Mesenteric fat pad (tissue), 1 donor: Measurements from ENCODE around the gene CFB. TPM values are rescaled to one million over a fixed set of nuclear protein-coding genes. Genes with fewer than 3 reads are reported as not detected.
"Not testable (repeated sequence)": the region's sequence is repeated elsewhere in the genome, so short reads cannot be mapped to it uniquely, and the experiment has no call there.

Experiments
- DNase-seq: peaks from one replicate; pipeline ENCODE4 v3.0.0-alpha.2; 2020; ENCODE audit warnings: low spot score
- total RNA-seq: library from RNA; stranded (reverse); fragmentation: NEBNext Ultra II Directional; extraction: Animal tissue kit (Norgen Biotek cat#: 25700); gene quantifications from one replicate; pipeline ENCODE4 v1.2.1, GENCODE V29; 2021
- donor health status: DM: yes; HTN: yes; CAD: no.

Gene CFB
- total RNA-seq, 1 donor from 2014 or later = 38.0 TPM

DNA sequence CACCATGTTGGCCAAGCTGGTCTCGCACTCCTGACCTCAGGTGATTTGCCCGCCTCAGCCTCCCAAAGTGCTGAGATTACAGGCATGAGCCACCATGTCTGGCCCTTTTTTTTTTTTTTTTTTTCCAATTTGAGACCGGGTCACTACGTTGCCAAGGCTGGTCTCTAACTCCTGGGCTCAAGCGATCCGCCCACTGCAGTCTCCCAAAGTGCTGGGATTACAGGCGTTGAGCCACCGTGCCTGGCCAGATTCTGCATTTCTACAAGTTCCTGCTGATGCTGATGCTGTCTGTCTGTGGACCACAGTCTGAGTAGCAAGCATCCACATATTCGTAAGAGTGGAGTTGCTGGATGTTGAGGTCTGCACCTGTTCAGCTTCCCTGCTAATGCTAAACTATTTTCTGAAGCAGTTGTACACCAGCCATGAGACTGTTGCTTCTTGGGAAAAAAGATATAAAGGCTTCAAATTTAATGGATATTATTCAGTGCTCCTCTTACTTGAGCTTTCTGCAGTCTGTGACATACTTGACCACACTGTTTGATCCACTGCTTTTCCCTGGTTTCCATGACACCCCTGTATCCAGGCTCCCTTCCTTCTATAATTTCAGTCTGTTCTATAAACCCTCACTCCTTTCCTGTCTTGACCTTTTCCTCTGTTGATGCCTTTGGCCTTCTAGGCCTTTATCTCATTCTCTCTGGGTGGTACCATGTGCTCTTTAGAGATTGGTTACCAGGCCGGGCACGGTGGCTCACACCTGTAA lies 33.9 kb upstream of the CFB start:
- DNase-seq = no peak

DNA sequence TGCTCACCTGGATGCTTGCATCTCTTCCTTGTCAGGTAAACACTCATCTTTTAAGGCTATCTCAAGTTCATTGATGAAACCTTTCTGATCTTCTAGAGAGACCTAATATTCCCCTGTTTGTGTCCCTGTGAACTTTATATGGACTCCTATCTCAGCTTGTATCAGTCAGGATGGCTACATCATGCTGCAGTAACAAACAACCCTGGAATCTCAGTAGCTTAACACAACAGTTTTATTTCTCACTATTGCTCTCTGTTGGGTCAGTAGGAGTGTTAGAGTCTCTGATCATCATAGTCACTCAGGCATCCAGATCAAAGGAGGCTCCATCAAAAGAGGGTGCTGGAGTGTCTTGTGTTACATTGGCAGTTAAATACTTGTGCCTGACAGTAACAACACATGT lies 30.5 kb upstream of the CFB start:
- no peak for DNase-seq

DNA sequence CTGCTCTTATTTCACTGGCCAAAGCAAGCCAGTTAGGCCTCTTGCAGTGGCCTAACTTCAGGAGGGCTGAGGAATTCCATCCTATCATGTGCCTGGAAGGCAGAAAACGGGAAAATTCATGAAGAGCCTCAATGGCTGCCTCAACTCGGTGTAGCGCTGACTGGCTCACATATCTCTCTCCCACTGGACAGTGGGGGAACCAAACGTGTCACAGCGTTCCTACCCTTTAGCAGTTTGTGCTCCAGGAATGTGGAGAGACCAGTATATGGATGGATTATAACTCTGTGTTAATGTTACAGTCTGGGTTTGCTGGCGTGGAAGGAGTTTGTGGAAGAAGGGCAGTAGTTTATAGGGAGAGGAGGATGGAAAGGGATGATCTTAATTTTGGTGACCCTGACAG lies 30.1 kb upstream of the CFB start:
- no peak for DNase-seq

DNA sequence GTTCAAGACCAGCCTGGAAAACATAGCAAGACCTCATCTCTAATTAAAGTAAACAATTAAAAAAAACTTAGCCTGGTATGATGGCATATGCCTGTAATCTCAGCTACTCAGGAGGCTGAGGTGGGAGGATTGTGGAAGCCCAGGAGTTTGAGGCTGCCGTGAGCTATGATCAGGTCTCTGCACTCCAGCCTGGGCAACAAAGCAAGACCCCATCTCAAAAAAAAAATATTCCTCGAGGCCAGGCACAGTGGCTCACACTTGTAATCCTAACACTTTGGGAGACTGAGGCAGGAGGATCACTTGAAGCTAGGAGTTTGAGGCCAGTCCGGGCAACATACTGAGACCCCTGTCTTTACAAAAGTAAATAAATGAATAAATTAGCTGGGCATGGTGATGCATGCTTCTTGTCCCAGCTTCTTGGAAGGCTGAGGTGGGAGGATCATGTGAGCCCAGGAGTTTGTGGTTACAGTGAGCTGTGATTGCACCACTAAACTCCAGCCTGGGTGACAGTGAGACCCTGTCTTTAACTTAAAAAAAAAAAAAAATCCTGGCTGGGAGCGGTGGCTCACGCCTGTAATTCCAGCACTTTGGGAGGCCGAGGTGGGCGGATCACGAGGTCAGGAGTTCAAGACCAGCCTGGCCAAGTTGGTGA lies 27.7 kb upstream of the CFB start:
- no peak for DNase-seq

DNA sequence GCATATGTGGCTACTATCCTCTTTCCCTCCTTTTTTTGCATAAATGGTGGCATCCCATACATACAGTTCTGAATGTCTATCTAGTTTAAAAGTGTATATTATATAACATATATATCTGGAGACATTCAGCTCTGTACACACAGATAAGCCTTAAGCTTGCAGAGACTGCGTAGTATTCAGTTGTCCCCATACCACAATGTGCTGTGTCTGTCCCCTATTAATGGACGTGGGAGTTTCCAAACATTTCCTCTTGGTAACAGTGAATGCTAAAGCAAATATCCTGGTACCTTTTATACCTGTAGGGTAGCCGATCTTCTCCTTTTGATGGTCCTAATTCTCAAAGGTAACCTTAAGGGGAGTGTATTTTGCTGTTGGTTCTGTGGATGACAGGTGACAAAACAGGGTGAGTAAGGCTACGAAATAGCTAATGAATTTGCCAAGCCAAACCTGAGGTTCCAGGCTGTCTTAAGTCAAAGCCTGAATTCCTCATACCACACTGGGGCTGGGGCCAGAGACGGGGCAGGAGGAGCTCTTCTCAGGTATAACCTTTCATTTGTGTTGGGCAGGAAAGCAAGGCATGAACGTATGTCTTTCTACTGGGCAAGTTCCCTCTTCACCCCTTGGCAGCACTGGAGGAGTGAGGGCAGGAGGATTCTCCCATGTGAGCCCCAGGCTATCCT lies 26.1 kb upstream of the CFB start:
- DNase-seq = no peak

DNA sequence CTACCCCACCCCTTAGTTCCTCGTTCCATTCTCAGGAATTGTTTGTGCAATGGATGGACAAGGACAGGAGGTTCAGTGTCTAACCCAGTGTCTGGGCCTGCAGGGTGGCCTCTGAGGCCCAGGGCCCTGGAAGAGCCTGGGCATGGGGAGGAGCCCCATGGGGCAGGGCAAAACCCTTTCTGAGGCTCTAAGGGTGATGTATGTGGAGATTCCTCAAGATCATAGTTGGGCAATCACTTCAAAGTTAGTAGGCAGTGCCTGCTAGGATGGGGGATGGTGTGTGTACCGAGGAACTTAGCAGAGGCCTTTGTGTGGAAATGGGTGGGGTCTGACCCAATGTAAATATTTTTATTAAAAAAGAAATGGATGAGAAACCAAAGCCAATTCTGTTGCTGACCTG lies 25.1 kb upstream of the CFB start:
- DNase-seq = no peak

DNA sequence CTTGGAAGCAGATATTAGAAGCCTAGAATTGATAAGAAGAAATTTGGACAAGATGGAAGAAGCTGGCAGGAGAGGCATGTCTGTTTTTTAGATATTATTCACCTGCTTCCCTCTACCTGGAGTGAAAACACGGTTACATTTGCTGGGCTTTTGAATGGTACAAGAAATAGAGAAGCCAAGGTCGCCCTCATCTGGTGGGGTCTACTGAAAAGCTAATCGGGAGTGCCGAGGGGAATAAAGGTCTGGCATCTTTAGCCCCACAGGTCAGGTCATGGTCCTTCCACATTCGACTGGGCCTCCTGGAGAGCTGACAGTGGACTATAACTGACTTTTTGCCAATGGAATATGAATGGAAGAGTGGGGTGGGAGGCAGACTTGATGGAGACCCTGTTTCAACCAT lies 23.0 kb upstream of the CFB start:
- no peak for DNase-seq

DNA sequence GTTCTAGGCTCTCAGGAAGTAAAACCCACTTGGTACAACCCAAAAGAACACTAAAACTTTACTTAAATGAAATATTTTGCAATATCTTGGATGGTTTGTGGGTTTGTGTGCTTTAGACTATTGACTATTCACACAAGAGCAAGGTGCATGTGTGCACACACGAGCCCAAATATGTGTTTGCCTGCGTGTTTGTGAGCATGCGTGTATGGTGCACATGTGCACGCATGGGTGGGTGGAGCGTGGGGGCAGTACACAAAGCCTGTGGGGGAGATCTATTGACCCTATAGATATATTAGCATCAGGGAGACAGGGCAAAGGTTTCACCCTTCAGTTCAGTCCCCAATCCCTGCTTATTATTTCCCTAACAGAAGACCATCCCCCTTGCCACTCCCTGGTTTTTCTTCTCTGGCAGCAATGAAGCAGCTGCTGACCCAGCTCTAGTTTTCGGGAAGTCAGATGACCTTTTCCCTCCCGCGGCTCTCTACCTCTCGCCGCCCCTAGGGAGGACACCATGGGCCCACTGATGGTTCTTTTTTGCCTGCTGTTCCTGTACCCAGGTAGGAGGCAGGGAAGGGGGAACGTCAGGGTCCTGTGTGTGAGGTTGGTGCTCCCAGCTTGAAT lies 18.5 kb upstream of the CFB start, which contains the start of gene C2:
Gene C2 (plus strand): TSS at position 476 of the 621 bp plus-strand sequence. CDS start 36 bp downstream, at position 512.
- DNase-seq = no peak

DNA sequence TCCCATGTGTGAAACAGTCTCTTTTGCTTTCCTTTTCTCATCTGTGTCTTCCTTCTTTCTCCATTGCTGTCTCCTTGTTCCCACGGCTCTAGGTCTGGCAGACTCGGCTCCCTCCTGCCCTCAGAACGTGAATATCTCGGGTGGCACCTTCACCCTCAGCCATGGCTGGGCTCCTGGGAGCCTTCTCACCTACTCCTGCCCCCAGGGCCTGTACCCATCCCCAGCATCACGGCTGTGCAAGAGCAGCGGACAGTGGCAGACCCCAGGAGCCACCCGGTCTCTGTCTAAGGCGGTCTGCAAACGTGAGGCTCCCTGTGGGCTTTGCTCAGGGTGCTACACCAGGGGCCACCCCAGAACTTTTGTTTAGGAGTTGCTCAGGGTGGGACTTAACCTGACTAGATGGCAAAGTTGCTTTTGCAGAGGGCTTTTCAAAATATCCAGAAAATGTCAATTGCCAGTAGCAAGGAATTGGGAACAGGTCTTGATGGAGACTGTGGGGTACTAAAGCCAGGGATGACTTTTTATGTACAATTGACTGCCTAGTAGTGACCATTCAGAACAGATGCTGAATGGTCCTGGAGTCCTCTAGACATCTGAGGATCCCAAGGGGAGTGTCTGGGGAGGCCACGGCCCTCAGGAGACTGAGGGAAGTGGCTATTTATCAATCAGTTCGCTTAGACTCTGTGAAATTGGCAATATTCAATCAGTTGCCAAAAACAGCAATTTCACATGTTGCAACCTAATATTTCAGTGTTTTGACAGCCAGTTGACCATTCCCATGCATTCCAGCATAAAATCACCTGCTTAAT lies 17.8 kb upstream of the CFB start:
- DNase-seq = no peak

DNA sequence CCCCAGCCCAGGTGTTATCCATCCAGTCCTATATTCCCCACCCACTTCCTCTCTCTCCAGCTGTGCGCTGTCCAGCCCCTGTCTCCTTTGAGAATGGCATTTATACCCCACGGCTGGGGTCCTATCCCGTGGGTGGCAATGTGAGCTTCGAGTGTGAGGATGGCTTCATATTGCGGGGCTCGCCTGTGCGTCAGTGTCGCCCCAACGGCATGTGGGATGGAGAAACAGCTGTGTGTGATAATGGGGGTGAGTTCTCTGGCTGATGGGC lies 17.3 kb upstream of the CFB start:
- DNase-seq = no peak

DNA sequence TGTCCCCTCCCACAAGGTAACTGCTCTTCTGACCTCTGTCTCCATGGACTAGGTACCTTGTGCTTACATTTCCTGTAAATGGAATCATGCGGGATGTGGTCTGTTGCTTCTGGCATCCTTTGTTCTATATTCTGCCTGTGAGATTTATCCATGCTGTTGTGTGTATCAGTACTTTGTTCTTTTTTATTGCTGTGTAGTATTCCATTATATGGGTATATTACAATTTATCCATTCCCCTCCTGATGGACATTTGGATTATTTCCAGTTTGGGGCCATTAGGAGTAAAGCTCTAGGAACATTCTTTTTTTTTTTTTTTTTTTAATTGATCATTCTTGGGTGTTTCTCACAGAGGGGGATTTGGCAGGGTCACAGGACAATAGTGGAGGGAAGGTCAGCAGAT lies 14.9 kb upstream of the CFB start:
- DNase-seq = no peak

DNA sequence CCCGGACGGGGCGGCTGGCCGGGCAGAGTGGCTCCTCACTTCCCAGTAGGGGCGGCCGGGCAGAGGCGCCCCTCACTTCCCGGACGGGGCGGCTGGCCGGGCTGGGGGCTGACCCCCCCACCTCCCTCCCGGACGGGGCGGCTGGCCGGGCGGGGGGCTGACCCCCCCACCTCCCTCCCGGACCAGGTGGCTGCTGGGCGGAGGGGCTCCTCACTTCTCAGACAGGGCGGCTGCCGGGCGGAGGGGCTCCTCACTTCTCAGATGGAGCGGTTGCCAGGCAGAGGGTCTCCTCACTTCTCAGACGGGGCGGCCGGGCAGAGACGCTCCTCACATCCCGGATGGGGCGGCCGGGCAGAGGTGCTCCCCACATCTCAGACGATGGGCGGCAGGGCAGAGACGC lies 13.8 kb upstream of the CFB start:
- DNase-seq = not testable (repeated sequence)

DNA sequence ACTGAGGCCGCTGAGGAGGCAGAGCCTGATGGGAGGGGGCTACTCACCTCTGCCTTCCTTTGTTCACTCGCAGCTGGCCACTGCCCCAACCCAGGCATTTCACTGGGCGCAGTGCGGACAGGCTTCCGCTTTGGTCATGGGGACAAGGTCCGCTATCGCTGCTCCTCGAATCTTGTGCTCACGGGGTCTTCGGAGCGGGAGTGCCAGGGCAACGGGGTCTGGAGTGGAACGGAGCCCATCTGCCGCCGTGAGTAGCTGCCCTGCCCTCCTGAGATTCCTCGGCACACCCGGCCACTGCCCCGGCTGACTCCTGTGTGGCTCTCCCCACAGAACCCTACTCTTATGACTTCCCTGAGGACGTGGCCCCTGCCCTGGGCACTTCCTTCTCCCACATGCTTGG lies 12.4 kb upstream of the CFB start:
- no peak for DNase-seq

DNA sequence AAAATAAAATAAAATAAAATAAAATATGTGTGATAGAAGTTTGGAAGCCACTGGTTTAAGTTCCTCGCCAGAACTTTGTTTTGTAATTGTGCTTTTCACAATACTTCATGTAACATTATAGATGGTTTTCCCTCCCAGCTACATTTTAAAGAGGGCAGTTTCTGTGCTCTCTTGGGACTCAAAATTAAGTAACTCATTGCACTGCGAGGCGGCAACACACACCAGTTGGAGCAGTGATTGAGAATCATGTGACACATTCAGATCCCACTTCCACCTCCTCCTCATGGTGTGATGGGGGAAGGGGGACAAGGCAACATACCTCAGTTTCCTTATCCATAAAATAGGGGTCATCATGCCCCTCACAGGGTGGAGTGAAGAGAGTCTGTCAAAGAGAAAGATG lies 10.9 kb upstream of the CFB start:
- no peak for DNase-seq

DNA sequence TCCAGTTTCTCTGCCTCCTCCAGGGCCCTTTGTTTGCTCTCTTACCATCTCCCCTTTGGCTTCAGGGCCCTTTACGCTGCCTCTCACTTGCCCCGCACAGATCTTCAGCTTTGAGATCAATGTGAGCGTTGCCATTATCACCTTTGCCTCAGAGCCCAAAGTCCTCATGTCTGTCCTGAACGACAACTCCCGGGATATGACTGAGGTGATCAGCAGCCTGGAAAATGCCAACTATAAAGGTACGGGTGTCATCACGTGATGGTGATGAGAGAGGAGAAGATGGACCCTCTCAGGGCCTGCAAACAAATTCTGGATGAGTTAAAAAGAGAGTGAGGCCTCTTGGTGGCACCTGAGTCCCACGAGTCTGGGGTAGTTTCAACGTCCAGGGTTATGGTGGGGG lies 10.1 kb upstream of the CFB start:
- no peak for DNase-seq

DNA sequence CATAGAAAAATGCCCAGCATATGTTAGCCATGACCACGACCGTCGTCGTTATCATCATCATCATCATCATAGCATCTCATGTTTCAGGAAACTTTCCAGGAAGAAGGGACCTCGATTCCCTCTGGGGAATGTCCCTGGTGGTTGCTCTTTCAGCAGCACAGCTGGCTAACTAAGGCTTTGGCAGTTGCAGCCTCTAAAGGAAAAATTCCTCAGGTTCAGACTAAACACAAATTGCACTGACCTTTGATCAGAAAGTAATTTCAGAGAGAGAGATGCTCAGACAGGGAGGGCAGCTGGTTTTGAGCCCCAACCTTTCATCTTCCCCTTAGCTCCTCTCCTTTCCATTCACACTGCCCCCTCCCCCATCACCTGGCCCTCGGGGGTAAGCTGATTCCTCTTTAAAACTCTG lies 5.6 kb upstream of the CFB start:
- DNase-seq = no peak

DNA sequence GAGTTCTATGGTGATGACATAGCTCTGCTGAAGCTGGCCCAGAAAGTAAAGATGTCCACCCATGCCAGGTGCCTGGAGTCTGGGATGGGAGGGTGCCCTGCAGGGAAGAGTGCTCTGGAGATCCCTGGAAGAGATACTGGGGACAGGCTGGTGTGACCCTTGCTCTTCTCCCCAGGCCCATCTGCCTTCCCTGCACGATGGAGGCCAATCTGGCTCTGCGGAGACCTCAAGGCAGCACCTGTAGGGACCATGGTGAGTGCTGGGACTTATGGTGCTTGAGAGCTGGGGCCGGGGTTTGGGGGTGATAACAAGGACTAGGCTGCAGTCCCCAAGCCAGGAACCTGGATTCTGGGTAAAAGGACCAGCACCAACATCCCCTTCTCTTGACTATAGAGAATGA lies 2.2 kb upstream of the CFB start:
- DNase-seq = no peak

DNA sequence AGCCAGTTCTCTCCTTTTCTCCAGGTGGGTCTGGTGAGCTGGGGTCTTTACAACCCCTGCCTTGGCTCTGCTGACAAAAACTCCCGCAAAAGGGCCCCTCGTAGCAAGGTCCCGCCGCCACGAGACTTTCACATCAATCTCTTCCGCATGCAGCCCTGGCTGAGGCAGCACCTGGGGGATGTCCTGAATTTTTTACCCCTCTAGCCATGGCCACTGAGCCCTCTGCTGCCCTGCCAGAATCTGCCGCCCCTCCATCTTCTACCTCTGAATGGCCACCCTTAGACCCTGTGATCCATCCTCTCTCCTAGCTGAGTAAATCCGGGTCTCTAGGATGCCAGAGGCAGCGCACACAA lies 765 bp upstream of the CFB start:
- no peak for DNase-seq

DNA sequence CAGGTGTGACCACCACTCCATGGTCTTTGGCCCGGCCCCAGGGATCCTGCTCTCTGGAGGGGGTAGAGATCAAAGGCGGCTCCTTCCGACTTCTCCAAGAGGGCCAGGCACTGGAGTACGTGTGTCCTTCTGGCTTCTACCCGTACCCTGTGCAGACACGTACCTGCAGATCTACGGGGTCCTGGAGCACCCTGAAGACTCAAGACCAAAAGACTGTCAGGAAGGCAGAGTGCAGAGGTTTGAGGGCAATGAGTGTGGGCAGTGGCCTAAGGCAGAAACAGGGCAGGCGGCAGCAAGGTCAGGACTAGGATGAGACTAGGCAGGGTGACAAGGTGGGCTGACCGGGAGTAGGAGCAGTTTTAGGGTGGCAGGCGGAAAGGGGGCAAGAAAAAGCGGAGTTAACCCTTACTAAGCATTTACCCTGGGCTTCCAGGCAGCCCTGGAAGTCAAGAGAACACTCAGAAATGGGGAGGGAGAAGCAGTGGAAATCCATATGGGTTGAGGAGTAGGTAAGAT lies 533 bp downstream of the CFB start:
- no peak for DNase-seq

DNA sequence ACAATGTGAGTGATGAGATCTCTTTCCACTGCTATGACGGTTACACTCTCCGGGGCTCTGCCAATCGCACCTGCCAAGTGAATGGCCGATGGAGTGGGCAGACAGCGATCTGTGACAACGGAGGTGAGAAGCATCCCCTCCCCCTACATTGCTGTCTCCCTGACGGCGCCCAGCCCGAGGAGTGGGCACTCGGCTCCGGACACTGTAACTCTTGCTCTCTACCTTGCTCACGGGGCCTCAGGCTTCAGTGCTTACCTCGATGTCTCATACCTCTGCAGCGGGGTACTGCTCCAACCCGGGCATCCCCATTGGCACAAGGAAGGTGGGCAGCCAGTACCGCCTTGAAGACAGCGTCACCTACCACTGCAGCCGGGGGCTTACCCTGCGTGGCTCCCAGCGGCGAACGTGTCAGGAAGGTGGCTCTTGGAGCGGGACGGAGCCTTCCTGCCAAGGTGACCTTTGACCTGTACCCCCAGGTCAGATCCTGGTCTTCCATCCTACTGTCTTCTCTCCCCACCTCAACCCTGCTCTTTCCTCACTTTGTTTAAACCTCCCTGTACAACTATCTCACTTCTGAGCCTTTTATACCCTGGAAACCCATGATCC lies 1.3 kb downstream of the CFB start:
- no peak for DNase-seq

DNA sequence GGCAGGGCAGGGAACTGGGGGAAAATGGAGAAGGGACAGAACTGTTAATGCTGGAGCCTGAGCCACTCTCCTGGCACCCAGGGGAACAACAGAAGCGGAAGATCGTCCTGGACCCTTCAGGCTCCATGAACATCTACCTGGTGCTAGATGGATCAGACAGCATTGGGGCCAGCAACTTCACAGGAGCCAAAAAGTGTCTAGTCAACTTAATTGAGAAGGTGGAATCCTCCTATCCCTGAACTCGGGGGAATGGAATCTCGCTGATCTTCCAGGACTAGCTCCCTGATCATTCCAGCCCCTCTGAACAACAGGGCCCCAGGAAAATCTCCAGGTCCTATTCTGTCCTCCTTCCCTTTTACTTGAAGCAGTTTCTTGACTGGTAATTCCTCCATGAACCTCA lies 2.0 kb downstream of the CFB start:
- no peak for DNase-seq
